Neural crest cell (in vitro differentiated cells): ENCODE data around the gene CFAP221. TPM values are rescaled to one million over a fixed set of nuclear protein-coding genes. Genes with fewer than 3 reads are reported as not detected.

ENCODE experiments used
- DNase-seq: peaks from one replicate; pipeline ENCODE4 v3.0.0; 2021; ENCODE audit warnings: low read depth, mixed read lengths, low spot score
- H3K27ac Mint-ChIP-seq: one replicate; pipeline ENCODE4 v1.8.0; 2021; ENCODE audit warnings: mild to moderate bottlenecking, mixed read lengths; ENCODE audit not compliant: unreplicated experiment
- H3K27me3 Mint-ChIP-seq: 2 replicates; pipeline ENCODE4 v1.8.0; 2021; ENCODE audit warnings: low read depth, mild to moderate bottlenecking, mixed read lengths
- H3K36me3 Mint-ChIP-seq: 2 replicates; pipeline ENCODE4 v1.8.0; 2021; ENCODE audit warnings: low read depth, mild to moderate bottlenecking, mixed read lengths
- H3K4me1 Mint-ChIP-seq: 2 replicates; pipeline ENCODE4 v1.8.0; 2021; ENCODE audit warnings: mixed read lengths
- H3K4me3 Mint-ChIP-seq: one replicate; pipeline ENCODE4 v1.8.0; 2021; ENCODE audit warnings: mild to moderate bottlenecking, mixed read lengths
- H3K9me3 Mint-ChIP-seq: 2 replicates; pipeline ENCODE4 v1.8.0; 2021; ENCODE audit warnings: mixed read lengths
- total RNA-seq: library from RNA; stranded (reverse); gene quantifications from 2 replicates; pipeline ENCODE4 v1.2.1, GENCODE V29; 2021
- TF ChIP-seq, protein P1 (sequence below): fragments of 200-600 bp; sonication (generic); conservative IDR thresholded peaks from 2 replicates; pipeline ENCODE4 v1.5.0; 2021; ENCODE audit warnings: antibody characterized with exemption, mild to moderate bottlenecking

Gene CFAP221
- total RNA-seq, 1 donor from 2014 or later = 2.0 TPM

DNA sequence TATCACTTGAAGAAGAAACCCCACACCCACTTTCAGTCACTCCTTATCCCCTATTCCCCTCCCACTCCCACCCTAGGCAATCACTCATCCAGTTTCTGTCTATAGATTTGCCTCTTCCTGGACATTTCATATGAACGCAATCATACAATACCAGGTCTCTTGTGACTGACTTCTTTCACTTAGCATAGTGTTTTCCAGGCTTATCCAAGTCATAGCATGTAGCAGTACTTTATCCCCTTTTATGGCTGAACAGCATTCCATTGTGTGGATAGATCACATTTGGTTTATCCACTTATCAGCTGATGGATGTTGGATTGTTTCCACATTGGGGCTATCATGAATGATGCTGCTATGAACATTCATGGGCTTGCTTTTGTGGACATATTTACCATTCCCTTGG, 6.6 kb downstream of the CFAP221 start:
- Mint-ChIP-seq H3K27ac (no peak overlapping the region), H3K27me3 (peaks cover 4% of the 10 kb centered on the region), H3K36me3 (no peaks in the 10 kb centered on the region), H3K9me3 (no peaks in the 10 kb centered on the region), H3K4me3 (no peak overlapping the region), H3K4me1 (peaks cover 8% of the 10 kb centered on the region)
- TF ChIP-seq, protein P1, sequence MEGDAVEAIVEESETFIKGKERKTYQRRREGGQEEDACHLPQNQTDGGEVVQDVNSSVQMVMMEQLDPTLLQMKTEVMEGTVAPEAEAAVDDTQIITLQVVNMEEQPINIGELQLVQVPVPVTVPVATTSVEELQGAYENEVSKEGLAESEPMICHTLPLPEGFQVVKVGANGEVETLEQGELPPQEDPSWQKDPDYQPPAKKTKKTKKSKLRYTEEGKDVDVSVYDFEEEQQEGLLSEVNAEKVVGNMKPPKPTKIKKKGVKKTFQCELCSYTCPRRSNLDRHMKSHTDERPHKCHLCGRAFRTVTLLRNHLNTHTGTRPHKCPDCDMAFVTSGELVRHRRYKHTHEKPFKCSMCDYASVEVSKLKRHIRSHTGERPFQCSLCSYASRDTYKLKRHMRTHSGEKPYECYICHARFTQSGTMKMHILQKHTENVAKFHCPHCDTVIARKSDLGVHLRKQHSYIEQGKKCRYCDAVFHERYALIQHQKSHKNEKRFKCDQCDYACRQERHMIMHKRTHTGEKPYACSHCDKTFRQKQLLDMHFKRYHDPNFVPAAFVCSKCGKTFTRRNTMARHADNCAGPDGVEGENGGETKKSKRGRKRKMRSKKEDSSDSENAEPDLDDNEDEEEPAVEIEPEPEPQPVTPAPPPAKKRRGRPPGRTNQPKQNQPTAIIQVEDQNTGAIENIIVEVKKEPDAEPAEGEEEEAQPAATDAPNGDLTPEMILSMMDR = no peak
- no peak for DNase-seq

DNA sequence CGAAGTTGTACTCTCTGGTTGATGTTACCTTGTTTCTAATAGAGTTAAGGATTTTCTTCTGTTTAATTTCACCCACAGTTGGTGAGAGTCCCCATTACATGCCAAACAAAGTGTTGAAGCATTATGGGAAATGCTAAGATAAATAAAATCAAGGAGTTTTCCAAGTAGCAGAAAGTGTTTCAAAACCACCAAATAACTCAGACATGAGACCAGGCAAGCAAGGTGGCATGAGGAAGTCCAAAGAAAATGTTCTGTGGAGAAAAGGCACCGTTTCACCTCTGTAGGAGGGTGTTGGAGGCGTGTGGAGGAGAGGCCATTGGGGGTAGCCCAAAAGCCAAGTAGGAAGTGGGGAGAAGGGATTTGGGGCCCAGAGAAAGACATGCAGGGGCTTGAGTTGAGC, 8.7 kb downstream of the CFAP221 start:
- Mint-ChIP-seq H3K27ac (no peak overlapping the region), H3K36me3 (no peaks in the 10 kb centered on the region), H3K9me3 (no peaks in the 10 kb centered on the region), H3K27me3 (no peaks in the 10 kb centered on the region), H3K4me1 (no peaks in the 10 kb centered on the region), H3K4me3 (no peak overlapping the region)
- DNase-seq = no peak
- TF ChIP-seq, protein P1 = no peak

DNA sequence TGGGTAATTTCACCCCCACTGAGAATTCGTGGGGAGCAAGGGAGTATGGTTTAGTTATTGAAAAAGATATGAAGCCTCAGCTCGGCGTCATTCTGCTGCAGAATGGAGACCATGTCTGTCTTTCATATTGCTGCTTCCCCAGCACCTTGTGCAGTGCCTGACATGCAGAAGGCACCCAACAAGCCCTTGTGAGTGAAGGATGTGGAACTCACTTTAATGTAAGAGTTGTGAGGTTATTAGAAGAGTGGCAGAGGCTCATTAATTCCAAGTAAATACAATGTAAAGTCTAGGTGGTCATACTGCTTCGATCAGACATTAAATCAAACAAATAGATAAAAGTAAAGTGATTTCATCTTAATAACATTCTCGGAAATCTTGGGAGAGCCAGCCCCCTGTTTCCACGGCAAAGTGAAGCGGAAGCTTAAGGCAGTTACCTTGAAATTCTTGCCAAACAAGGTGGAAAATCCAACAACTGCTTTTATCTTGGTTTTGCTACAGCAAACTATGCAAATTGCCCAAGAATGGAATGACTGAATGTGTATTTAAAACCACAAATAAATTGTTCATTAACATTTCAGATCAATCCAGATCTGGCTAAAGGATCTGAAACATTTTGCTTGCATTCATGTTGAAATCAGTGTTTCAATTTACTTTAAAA, 9.6 kb downstream of the CFAP221 start:
- Mint-ChIP-seq H3K36me3 (no peaks in the 10 kb centered on the region), H3K4me1 (no peaks in the 10 kb centered on the region), H3K27ac (no peak overlapping the region), H3K27me3 (no peaks in the 10 kb centered on the region), H3K4me3 (no peak overlapping the region), H3K9me3 (no peaks in the 10 kb centered on the region)
- TF ChIP-seq, protein P1 = no peak
- no peak for DNase-seq

DNA sequence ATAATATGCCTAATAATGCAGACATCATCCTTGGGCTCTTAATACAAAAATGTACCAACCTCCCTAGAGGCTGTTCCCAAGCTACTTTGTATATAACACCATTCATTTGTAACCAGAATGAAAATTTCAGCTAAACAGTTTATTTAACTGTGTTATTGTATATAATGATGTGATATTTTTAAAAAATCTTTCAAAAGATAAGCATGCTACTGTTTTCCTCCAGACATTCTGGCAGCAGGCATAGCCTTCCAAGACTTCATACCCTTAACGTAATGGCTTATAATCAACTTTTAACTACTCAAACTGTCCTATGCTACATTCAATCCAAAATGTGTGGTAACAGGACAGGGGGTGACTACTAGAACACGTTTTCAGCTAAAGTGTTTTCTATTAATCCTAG, 21.2 kb downstream of the CFAP221 start:
- H3K36me3 Mint-ChIP-seq = peaks cover 7% of the 10 kb centered on the region
- H3K4me1 Mint-ChIP-seq = no peaks in the 10 kb centered on the region
- peaks cover 9% of the 10 kb centered on the region for H3K9me3 Mint-ChIP-seq
- no peaks in the 10 kb centered on the region for H3K27me3 Mint-ChIP-seq
- DNase-seq = no peak
- H3K4me3 Mint-ChIP-seq = no peak overlapping the region
- TF ChIP-seq, protein P1 = no peak
- H3K27ac Mint-ChIP-seq = no peak overlapping the region

DNA sequence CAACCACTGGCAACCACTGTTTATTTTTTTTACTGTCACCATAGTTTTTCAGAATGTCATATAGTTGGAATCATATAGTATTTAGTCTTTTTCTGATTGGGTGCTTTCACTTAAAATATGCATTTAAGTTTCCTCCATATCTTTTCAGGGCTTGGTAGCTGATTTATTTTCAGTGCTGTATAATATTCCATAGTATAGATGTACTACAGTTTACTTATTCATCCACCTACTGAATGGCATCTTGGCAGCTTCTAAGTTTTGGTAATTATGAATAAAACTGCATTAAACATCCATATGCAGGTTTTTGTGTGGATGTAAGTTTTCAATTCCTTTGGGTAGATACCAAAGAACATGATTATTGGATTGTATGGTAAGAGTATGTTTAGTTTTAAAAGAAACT, 23.0 kb downstream of the CFAP221 start:
- no peaks in the 10 kb centered on the region for H3K27me3 Mint-ChIP-seq
- H3K36me3 Mint-ChIP-seq = peaks cover 7% of the 10 kb centered on the region
- DNase-seq = no peak
- H3K4me3 Mint-ChIP-seq = no peak overlapping the region
- no peak overlapping the region for H3K27ac Mint-ChIP-seq
- TF ChIP-seq, protein P1 = no peak
- no peaks in the 10 kb centered on the region for H3K4me1 Mint-ChIP-seq
- H3K9me3 Mint-ChIP-seq = peaks cover 11% of the 10 kb centered on the region
